GM15510 (cell line): ENCODE data around the gene PRKCD.
A peak's percentile ranks its signal among the peaks of the same experiment; 100 is the strongest.

Source experiments
- POLR2A ChIP-seq: IDR thresholded peaks from 3 replicates; pipeline ENCODE4 v1.6.1; 2011; ENCODE audit warnings: borderline replicate concordance; ENCODE audit not compliant: insufficient read length; ENCODE audit errors: extremely low read depth

PRKCD gene

GRCh38 chr3:53159156-53160060 is 1.6 kb upstream of the PRKCD start:
- no peak for TF ChIP-seq POLR2A

- TF ChIP-seq POLR2A: no peak
Observed at GRCh38 chr3:53160061-53160659, 849 bp upstream of the PRKCD start.

- no peak for TF ChIP-seq POLR2A
Observed at GRCh38 chr3:53161450-53161819, 426 bp downstream of the PRKCD start.

GRCh38 chr3:53161820-53162671 is 1.0 kb downstream of the PRKCD start:
- TF ChIP-seq POLR2A: peak; percentile 56

GRCh38 chr3:53162672-53163443 is 1.8 kb downstream of the PRKCD start:
- peak; percentile 25 for TF ChIP-seq POLR2A

- no peak for TF ChIP-seq POLR2A
Observed at GRCh38 chr3:53163444-53164387, 2.7 kb downstream of the PRKCD start.

- no peak for TF ChIP-seq POLR2A
Observed at GRCh38 chr3:53164911-53165310, 3.9 kb downstream of the PRKCD start.

- TF ChIP-seq POLR2A: no peak
Observed at GRCh38 chr3:53166206-53166605, 5.2 kb downstream of the PRKCD start.

GRCh38 chr3:53166781-53167291 is 5.8 kb downstream of the PRKCD start:
- TF ChIP-seq POLR2A: peak; percentile 6

- TF ChIP-seq POLR2A: peak; percentile 3
Observed at GRCh38 chr3:53167418-53168174, 6.6 kb downstream of the PRKCD start.

GRCh38 chr3:53168175-53168923 is 7.3 kb downstream of the PRKCD start:
- TF ChIP-seq POLR2A: no peak
